Body of pancreas (tissue), 4 donors: ENCODE results near the gene EFNA1. TPM values are rescaled to one million over a fixed set of nuclear protein-coding genes. Genes with fewer than 3 reads are reported as not detected.
"Not testable (repeated sequence)": the region's sequence is repeated elsewhere in the genome, so short reads cannot be mapped to it uniquely, and the experiment has no call there.

Source experiments
- ATAC-seq: fragments of 150-250 bp; one replicate; pipeline ENCODE4 v1.9.1; 2016
- DNase-seq, 4 donors: peaks; one replicate each; pipeline ENCODE4 v3.0.0-alpha.2; 2019
- H3K27ac ChIP-seq, 4 donors: fragments of 200-600 bp; sonication (generic); 1 replicate in 3 of 4; 2 replicates in 1 of 4; pipeline versions ENCODE4 v1.5.1 to v1.6.1; 2016 to 2019; ENCODE audit warnings: mild to moderate bottlenecking in 1 of 4, mixed read lengths in 1 of 4, moderate library complexity in 1 of 4
- H3K27me3 ChIP-seq, 2 donors: fragments of 200-600 bp; sonication (generic); one replicate each; pipeline ENCODE4 v1.6.0; 2016; ENCODE audit warnings: mild to moderate bottlenecking in 1 of 2
- H3K36me3 ChIP-seq, 2 donors: fragments of 200-600 bp; sonication (generic); replicated peaks in 1 of 2; 2 replicates each; pipeline ENCODE4 v1.5.1; 2016; ENCODE audit warnings: low read depth in 2 of 2; ENCODE audit not compliant: insufficient read depth in 1 of 2
- H3K4me1 ChIP-seq: fragments of 200-600 bp; sonication (generic); one replicate; pipeline ENCODE4 v1.6.0; 2016
- H3K4me3 ChIP-seq, 2 donors: fragments of 200-600 bp; sonication (generic); 1 replicate in 1 of 2; 2 replicates in 1 of 2; pipeline ENCODE4 v1.5.1; 2016 to 2019
- H3K9me3 ChIP-seq, 3 donors: fragments of 200-600 bp; sonication (generic); 1 replicate in 2 of 3; 2 replicates in 1 of 3; pipeline ENCODE4 v1.5.1; 2016
- CTCF ChIP-seq, 7 experiments: fragments of 450-650 bp in 4 of 7; fragments of 200-600 bp in 3 of 7; sonication (generic) in 3 of 7; IDR thresholded peaks; one replicate each; pipeline ENCODE4 v1.5.1; 2016 to 2019; ENCODE audit warnings: antibody characterized with exemption in 7 of 7
- POLR2A ChIP-seq, 3 donors: fragments of 450-650 bp; IDR thresholded peaks; one replicate each; pipeline ENCODE4 v1.6.1; 2016; ENCODE audit warnings: antibody characterized with exemption in 3 of 3, mild to moderate bottlenecking in 2 of 3
- WGBS, 2 donors: methylation state at CpG; one replicate each; pipeline ENCODE4 v1.1.5; 2017; 5-methylcytosine and 5-hydroxymethylcytosine counted together
- intact Hi-C: fragments of 100-400 bp; cut with DNase I; formaldehyde crosslinking; loops from one replicate; pipeline ENCODE4 v1.15.1; 2023
- total RNA-seq, 2 donors: library from RNA; depleted of rRNA; stranded (reverse); fragments of >200 nt; gene quantifications; one replicate each; pipeline ENCODE4 v1.1.0, GENCODE V29; 2016

Gene EFNA1
- total RNA-seq, 2 donors from 2014 or later = 10.5 to 20.2 TPM

GRCh38 chr1:155139895-155140629 is 12.4 kb downstream of the EFNA1 start, which contains the start of gene DPM3:
TSS of gene DPM3 (minus strand) at chr1:155140531. CDS start at chr1:155140240, 291 bp downstream.
- ATAC-seq = peak; percentile 68
- TF ChIP-seq CTCF (IDR thresholded peaks at IDR 0.05) = no peak
- peak in 2 of 3 donors; percentile 69 to 85 for TF ChIP-seq POLR2A (IDR thresholded peaks at IDR 0.05)
- Histone ChIP-seq H3K27ac (peak within 1 kb of the TSS; percentile 80 to 90 (median 87)), H3K27me3 (no peaks in the 10 kb centered on the region), H3K4me3 (peak within 1 kb of the TSS; percentile 37 to 65), H3K9me3 (no peaks in the 10 kb centered on the region), H3K4me1 (peaks cover 37% of the 10 kb centered on the region), H3K36me3 (no peaks in the 10 kb centered on the region)
- DNase-seq = peak; percentile 87 to 91 (median 88)
- 0 to 1% methylated on average over 34 to 41 of the region's 42 CpGs for WGBS, 2 donors
- intact Hi-C loops = no loop called here

- 4 to 6% methylated on average over 7 to 11 of the region's 11 CpGs for WGBS, 2 donors
- DNase-seq (no peak), ATAC-seq (no peak)
- Histone ChIP-seq H3K4me1 (peaks cover 33% of the 10 kb centered on the region), H3K27ac (peak overlapping the region in 3 of 4 donors; percentile 80 to 90 (median 90)), H3K9me3 (no peaks in the 10 kb centered on the region), H3K27me3 (no peaks in the 10 kb centered on the region), H3K4me3 (peak overlapping the region; percentile 37 to 65), H3K36me3 (no peaks in the 10 kb centered on the region)
- intact Hi-C loops = no loop called here
- TF ChIP-seq POLR2A (IDR thresholded peaks at IDR 0.05) (no peak), CTCF (IDR thresholded peaks at IDR 0.05) (no peak)
These were observed 12.9 kb downstream of the EFNA1 start for GRCh38 chr1:155140630-155140953.

DNA sequence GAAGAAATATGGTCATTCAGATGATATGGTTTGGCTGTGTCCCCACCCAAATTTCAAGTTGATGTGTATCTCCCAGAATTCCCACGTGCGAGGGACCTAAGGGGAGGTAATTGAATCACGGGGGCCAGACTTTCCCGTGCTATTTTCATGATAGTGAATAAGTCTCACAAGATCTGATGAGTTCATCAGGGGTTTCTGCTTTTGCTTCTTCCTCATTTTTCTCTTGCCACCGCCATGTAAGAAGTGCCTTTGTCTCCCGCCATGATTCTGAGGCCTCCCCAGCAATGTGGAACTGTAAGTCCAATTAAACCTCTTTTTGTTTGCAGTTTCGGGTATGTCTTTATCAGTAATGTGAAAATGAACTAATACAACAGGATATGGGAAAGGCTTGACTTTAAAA is 14.1 kb downstream of the EFNA1 start:
- Histone ChIP-seq H3K4me3 (no peak overlapping the region), H3K36me3 (no peaks in the 10 kb centered on the region), H3K27me3 (no peaks in the 10 kb centered on the region), H3K27ac (no peak overlapping the region), H3K9me3 (no peaks in the 10 kb centered on the region), H3K4me1 (peaks cover 30% of the 10 kb centered on the region)
- no peak for ATAC-seq
- TF ChIP-seq POLR2A (IDR thresholded peaks at IDR 0.05) (no peak), CTCF (IDR thresholded peaks at IDR 0.05) (no peak)
- DNase-seq = no peak
- intact Hi-C loops = no loop called here
- WGBS, 2 donors = 70 to 73% methylated on average over 7 of the region's 7 CpGs

- H3K4me3 ChIP-seq = no peak overlapping the region
- ATAC-seq (no peak), DNase-seq (no peak)
- H3K27me3 ChIP-seq = no peaks in the 10 kb centered on the region
- H3K4me1 ChIP-seq = no peaks in the 10 kb centered on the region
- TF ChIP-seq POLR2A (IDR thresholded peaks at IDR 0.05) (no peak), CTCF (IDR thresholded peaks at IDR 0.05) (peak in 1 of 7 experiments; percentile 6)
- H3K36me3 ChIP-seq = no peaks in the 10 kb centered on the region
- intact Hi-C loops = no loop called here
- no peak overlapping the region for H3K27ac ChIP-seq
- no peaks in the 10 kb centered on the region for H3K9me3 ChIP-seq
- WGBS, 2 donors = 53 to 74% methylated on average over 3 of the region's 3 CpGs
These were observed 17.8 kb downstream of the EFNA1 start for GRCh38 chr1:155145491-155145890.

- H3K4me3 ChIP-seq, intact Hi-C loops, H3K36me3 ChIP-seq, H3K27me3 ChIP-seq, H3K4me1 ChIP-seq, H3K27ac ChIP-seq, ATAC-seq, DNase-seq, H3K9me3 ChIP-seq: not testable (repeated sequence)
- 55 to 64% methylated on average over 3 of the region's 3 CpGs for WGBS, 2 donors
These were observed 28.4 kb downstream of the EFNA1 start for GRCh38 chr1:155155996-155156643.
